BJ (cell line): ENCODE measurements around the gene PROS1. TPM values are rescaled to one million over a fixed set of nuclear protein-coding genes. Genes with fewer than 3 reads are reported as not detected.
"Not testable (repeated sequence)": the region's sequence is repeated elsewhere in the genome, so short reads cannot be mapped to it uniquely, and the experiment has no call there.

Experiments
- CTCF ChIA-PET: fragments of 350-600 bp; formaldehyde crosslinking; extraction: SDS; loops from one replicate; lab custom pipeline; 2021; ENCODE audit warnings: antibody characterized with exemption, inconsistent platforms; lab: Yijun Ruan, JAX
- POLR2A ChIA-PET: fragments of 300-600 bp; sonication (Branson Sonifier 250); formaldehyde crosslinking; extraction: SDS; loops from one replicate; lab custom pipeline; 2021; ENCODE audit warnings: antibody characterized with exemption; lab: Charles Lee
- DNase-seq: peaks from one replicate; pipeline ENCODE4 v3.0.0-alpha.2; 2011; ENCODE audit warnings: low read depth
- H3K27me3 ChIP-seq: 2 replicates; pipeline ENCODE4 v1.6.0; 2011; ENCODE audit warnings: low read length; ENCODE audit not compliant: control insufficient read depth, insufficient read depth
- H3K36me3 ChIP-seq: 2 replicates; pipeline ENCODE4 v1.5.1; 2011; ENCODE audit warnings: low read length; ENCODE audit not compliant: control insufficient read depth, insufficient read depth
- H3K4me3 ChIP-seq: 2 replicates; pipeline ENCODE4 v1.5.1; 2011; ENCODE audit warnings: low read depth, mild to moderate bottlenecking, control low read depth, low read length
- polyA plus RNA-seq: library from polyadenylated mRNA; depleted of rRNA; stranded (reverse); fragments of >200 nt; gene quantifications from 2 replicates; pipeline ENCODE4 v1.2.3, GENCODE V29; 2011
- TF ChIP-seq, protein P1 (sequence below): IDR thresholded peaks from 2 replicates; pipeline ENCODE4 v1.5.1; 2011; ENCODE audit warnings: low read depth, mild to moderate bottlenecking, control low read depth, inconsistent platforms, low read length, moderate library complexity; ENCODE audit not compliant: insufficient read depth

PROS1 gene
- polyA plus RNA-seq, 1 experiment: 2.0 TPM

GRCh38 chr3:93931597-93932229 is 42.0 kb downstream of the PROS1 start:
- Histone ChIP-seq H3K27me3 (no peaks in the 10 kb centered on the region), H3K4me3 (no peak overlapping the region), H3K36me3 (no peaks in the 10 kb centered on the region)
- POLR2A ChIA-PET: no interaction called here
- TF ChIP-seq, protein P1, sequence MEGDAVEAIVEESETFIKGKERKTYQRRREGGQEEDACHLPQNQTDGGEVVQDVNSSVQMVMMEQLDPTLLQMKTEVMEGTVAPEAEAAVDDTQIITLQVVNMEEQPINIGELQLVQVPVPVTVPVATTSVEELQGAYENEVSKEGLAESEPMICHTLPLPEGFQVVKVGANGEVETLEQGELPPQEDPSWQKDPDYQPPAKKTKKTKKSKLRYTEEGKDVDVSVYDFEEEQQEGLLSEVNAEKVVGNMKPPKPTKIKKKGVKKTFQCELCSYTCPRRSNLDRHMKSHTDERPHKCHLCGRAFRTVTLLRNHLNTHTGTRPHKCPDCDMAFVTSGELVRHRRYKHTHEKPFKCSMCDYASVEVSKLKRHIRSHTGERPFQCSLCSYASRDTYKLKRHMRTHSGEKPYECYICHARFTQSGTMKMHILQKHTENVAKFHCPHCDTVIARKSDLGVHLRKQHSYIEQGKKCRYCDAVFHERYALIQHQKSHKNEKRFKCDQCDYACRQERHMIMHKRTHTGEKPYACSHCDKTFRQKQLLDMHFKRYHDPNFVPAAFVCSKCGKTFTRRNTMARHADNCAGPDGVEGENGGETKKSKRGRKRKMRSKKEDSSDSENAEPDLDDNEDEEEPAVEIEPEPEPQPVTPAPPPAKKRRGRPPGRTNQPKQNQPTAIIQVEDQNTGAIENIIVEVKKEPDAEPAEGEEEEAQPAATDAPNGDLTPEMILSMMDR: no peak
- CTCF ChIA-PET: no interaction called here
- no peak for DNase-seq

- CTCF ChIA-PET: no interaction called here
- POLR2A ChIA-PET: no interaction called here
Measured at GRCh38 chr3:93930041-93930440, 43.7 kb downstream of the PROS1 start.

DNA sequence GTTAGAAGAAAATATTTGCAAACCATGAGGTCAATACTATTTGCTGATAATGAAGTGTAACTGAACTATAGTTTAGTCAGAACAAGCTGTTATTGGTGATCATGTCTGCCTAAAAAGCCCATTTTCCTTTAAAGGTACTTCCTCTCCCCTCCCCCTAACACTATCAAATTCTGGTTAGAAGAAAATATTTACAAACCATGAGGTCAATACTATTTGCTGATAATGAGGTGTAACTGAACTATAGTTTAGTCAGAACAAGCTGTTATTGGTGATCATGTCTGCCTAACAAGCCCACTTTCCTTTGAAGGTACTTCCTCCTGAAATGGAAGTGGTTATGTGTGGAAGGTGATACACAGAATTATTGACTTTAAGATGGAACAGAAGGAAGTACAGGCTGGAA is 46.9 kb downstream of the PROS1 start:
- CTCF ChIA-PET: no interaction called here
- DNase-seq: no peak
- POLR2A ChIA-PET: no interaction called here
- no peak overlapping the region for H3K4me3 ChIP-seq
- H3K27me3 ChIP-seq: no peaks in the 10 kb centered on the region
- H3K36me3 ChIP-seq: no peaks in the 10 kb centered on the region
- TF ChIP-seq, protein P1: no peak

More at GRCh38 chr3:93930041-93930440, 43.7 kb downstream of the PROS1 start:
- H3K4me3 ChIP-seq: no peak overlapping the region
- TF ChIP-seq, protein P1: no peak
- no peaks in the 10 kb centered on the region for H3K27me3 ChIP-seq
- DNase-seq: no peak
- no peaks in the 10 kb centered on the region for H3K36me3 ChIP-seq

DNA sequence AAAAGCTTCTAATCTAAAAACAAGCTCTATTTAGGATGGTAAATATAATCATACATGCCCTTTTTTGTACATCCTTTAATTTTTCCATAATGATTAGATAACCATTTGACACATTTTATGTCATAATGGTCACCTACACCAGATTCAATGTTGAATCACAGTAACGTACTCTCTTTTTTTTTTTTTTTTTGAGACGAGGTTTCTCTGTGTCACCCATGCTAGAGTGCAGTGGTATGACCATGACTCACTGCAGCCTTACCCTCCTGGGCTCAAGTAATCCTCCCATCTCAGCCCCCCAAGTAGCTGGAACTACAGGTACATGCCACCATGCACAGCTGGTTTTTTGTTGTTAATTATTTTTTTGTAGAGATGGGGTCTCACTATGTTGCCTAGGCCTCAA is 49.2 kb downstream of the PROS1 start:
- TF ChIP-seq, protein P1: no peak
- DNase-seq: no peak
- Histone ChIP-seq H3K27me3 (no peaks in the 10 kb centered on the region), H3K36me3 (no peaks in the 10 kb centered on the region), H3K4me3 (no peak overlapping the region)
- ChIA-PET CTCF (no interaction called here), POLR2A (no interaction called here)

- no peaks in the 10 kb centered on the region for H3K27me3 ChIP-seq
- POLR2A ChIA-PET: no interaction called here
- TF ChIP-seq, protein P1: no peak
- H3K4me3 ChIP-seq: no peak overlapping the region
- DNase-seq: no peak
- CTCF ChIA-PET: no interaction called here
- no peaks in the 10 kb centered on the region for H3K36me3 ChIP-seq
Measured at GRCh38 chr3:93923006-93923405, 50.7 kb downstream of the PROS1 start.

DNA sequence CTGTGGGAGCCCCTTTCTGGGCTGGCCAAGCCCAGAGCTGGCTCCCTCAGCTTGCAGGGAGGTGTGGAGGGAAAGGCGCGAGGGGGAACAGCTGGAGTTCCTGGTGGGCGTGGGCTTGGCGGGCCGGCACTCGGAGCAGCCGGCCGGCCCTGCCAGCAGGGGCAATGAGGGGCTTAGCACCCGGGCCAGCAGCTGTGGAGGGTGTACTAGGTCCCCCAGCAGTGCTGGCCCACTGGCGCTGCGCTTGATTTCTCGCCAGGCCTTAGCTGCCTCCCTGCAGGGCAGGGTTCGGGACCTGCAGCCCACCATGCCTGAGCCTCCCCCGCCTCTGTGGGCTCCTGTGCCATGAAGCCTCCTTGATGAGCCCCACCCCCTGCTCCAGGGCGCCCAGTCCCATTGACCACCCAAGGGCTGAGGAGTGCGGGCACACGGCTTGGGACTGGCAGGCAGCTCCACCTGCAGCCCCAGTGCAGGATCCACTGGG is 56.1 kb downstream of the PROS1 start:
- H3K36me3 ChIP-seq, CTCF ChIA-PET, POLR2A ChIA-PET, H3K4me3 ChIP-seq, H3K27me3 ChIP-seq, DNase-seq: not testable (repeated sequence)

GRCh38 chr3:93913623-93914022 is 60.1 kb downstream of the PROS1 start:
- POLR2A ChIA-PET, DNase-seq, CTCF ChIA-PET, H3K36me3 ChIP-seq, H3K27me3 ChIP-seq, H3K4me3 ChIP-seq: not testable (repeated sequence)
